ENCODE measurements around the gene LY6G5B. TPM values are rescaled to one million over a fixed set of nuclear protein-coding genes. Genes with fewer than 3 reads are reported as not detected.

LY6G5B gene
- total RNA-seq, 3 donors from 2014 or later, result 22.6 to 24.0 (median 22.9) TPM

- H3K9me3 Mint-ChIP-seq, result no peaks in the 10 kb centered on the region
- no peak overlapping the region for H3K4me3 Mint-ChIP-seq
- no peak for DNase-seq
- no peak for ATAC-seq
- peaks cover 16% of the 10 kb centered on the region for H3K36me3 Mint-ChIP-seq (ENCODE audit: insufficient read depth)
- H3K27me3 Mint-ChIP-seq (ENCODE audit: low read depth), result no peaks in the 10 kb centered on the region
- peaks cover 5% of the 10 kb centered on the region for H3K4me1 Mint-ChIP-seq (ENCODE audit: low read depth)
These were observed 18.3 kb downstream of the LY6G5B start for GRCh38 chr6:31687860-31688693.

- no peaks in the 10 kb centered on the region for H3K27me3 Mint-ChIP-seq (ENCODE audit: low read depth)
- no peaks in the 10 kb centered on the region for H3K9me3 Mint-ChIP-seq
- ATAC-seq, result peak; percentile 25 to 34
- H3K4me3 Mint-ChIP-seq, result no peak overlapping the region
- H3K36me3 Mint-ChIP-seq (ENCODE audit: insufficient read depth), result peaks cover 16% of the 10 kb centered on the region
- DNase-seq, result no peak
- H3K4me1 Mint-ChIP-seq (ENCODE audit: low read depth), result peaks cover 3% of the 10 kb centered on the region
These were observed 19.7 kb downstream of the LY6G5B start for GRCh38 chr6:31689249-31690110.

GRCh38 chr6:31690231-31691077 is 20.7 kb downstream of the LY6G5B start:
- Mint-ChIP-seq H3K27me3 (ENCODE audit: low read depth) (no peaks in the 10 kb centered on the region), H3K9me3 (no peaks in the 10 kb centered on the region), H3K36me3 (ENCODE audit: insufficient read depth) (peaks cover 22% of the 10 kb centered on the region), H3K4me1 (ENCODE audit: low read depth) (peaks cover 3% of the 10 kb centered on the region), H3K4me3 (no peak overlapping the region)
- ATAC-seq (no peak), DNase-seq (no peak)

GRCh38 chr6:31691078-31691463 is 21.3 kb downstream of the LY6G5B start:
- Mint-ChIP-seq H3K9me3 (no peaks in the 10 kb centered on the region), H3K36me3 (ENCODE audit: insufficient read depth) (peaks cover 19% of the 10 kb centered on the region), H3K4me3 (no peak overlapping the region), H3K27me3 (ENCODE audit: low read depth) (no peaks in the 10 kb centered on the region), H3K4me1 (ENCODE audit: low read depth) (peaks cover 3% of the 10 kb centered on the region)
- DNase-seq (no peak), ATAC-seq (no peak)

GRCh38 chr6:31691564-31692108 is 21.9 kb downstream of the LY6G5B start:
- Mint-ChIP-seq H3K4me3 (no peak overlapping the region), H3K9me3 (no peaks in the 10 kb centered on the region), H3K36me3 (ENCODE audit: insufficient read depth) (peaks cover 17% of the 10 kb centered on the region), H3K4me1 (ENCODE audit: low read depth) (peaks cover 3% of the 10 kb centered on the region), H3K27me3 (ENCODE audit: low read depth) (no peaks in the 10 kb centered on the region)
- no peak for DNase-seq
- no peak for ATAC-seq

- Mint-ChIP-seq H3K4me3 (no peak overlapping the region), H3K9me3 (no peaks in the 10 kb centered on the region), H3K4me1 (ENCODE audit: low read depth) (peaks cover 4% of the 10 kb centered on the region), H3K27me3 (ENCODE audit: low read depth) (no peaks in the 10 kb centered on the region), H3K36me3 (ENCODE audit: insufficient read depth) (peaks cover 21% of the 10 kb centered on the region)
- no peak for ATAC-seq
- DNase-seq, result no peak
These were observed 22.6 kb downstream of the LY6G5B start for GRCh38 chr6:31692353-31692752.

- DNase-seq (no peak), ATAC-seq (no peak)
- peaks cover 22% of the 10 kb centered on the region for H3K36me3 Mint-ChIP-seq (ENCODE audit: insufficient read depth)
- H3K27me3 Mint-ChIP-seq (ENCODE audit: low read depth), result no peaks in the 10 kb centered on the region
- peaks cover 10% of the 10 kb centered on the region for H3K4me1 Mint-ChIP-seq (ENCODE audit: low read depth)
- no peaks in the 10 kb centered on the region for H3K9me3 Mint-ChIP-seq
- H3K4me3 Mint-ChIP-seq, result no peak overlapping the region
These were observed 23.1 kb downstream of the LY6G5B start for GRCh38 chr6:31692886-31693285.

GRCh38 chr6:31693535-31693934 is 23.8 kb downstream of the LY6G5B start:
- Mint-ChIP-seq H3K27me3 (ENCODE audit: low read depth) (no peaks in the 10 kb centered on the region), H3K36me3 (ENCODE audit: insufficient read depth) (peaks cover 22% of the 10 kb centered on the region), H3K4me3 (no peak overlapping the region), H3K9me3 (no peaks in the 10 kb centered on the region), H3K4me1 (ENCODE audit: low read depth) (peaks cover 12% of the 10 kb centered on the region)
- DNase-seq (no peak), ATAC-seq (no peak)

GRCh38 chr6:31697555-31697954 is 27.8 kb downstream of the LY6G5B start:
- Mint-ChIP-seq H3K4me3 (no peak overlapping the region), H3K27me3 (ENCODE audit: low read depth) (no peaks in the 10 kb centered on the region), H3K36me3 (ENCODE audit: insufficient read depth) (peaks cover 19% of the 10 kb centered on the region), H3K9me3 (no peaks in the 10 kb centered on the region), H3K4me1 (ENCODE audit: low read depth) (peaks cover 28% of the 10 kb centered on the region)
- ATAC-seq (peak; percentile 23 to 35), DNase-seq (no peak)

- peaks cover 31% of the 10 kb centered on the region for H3K4me1 Mint-ChIP-seq (ENCODE audit: low read depth)
These were observed 31.1 kb downstream of the LY6G5B start for GRCh38 chr6:31700740-31701401.

GRCh38 chr6:31701666-31702404 is 32.1 kb downstream of the LY6G5B start:
- Mint-ChIP-seq H3K27me3 (ENCODE audit: low read depth) (no peaks in the 10 kb centered on the region), H3K36me3 (ENCODE audit: insufficient read depth) (peaks cover 10% of the 10 kb centered on the region), H3K9me3 (no peaks in the 10 kb centered on the region), H3K4me1 (ENCODE audit: low read depth) (peaks cover 31% of the 10 kb centered on the region), H3K4me3 (peak overlapping the region; percentile 99)
- ATAC-seq (no peak), DNase-seq (no peak)

More at GRCh38 chr6:31700740-31701401, 31.1 kb downstream of the LY6G5B start:
- DNase-seq, result no peak
- peaks cover 13% of the 10 kb centered on the region for H3K36me3 Mint-ChIP-seq (ENCODE audit: insufficient read depth)
- ATAC-seq, result no peak
- no peaks in the 10 kb centered on the region for H3K27me3 Mint-ChIP-seq (ENCODE audit: low read depth)
- H3K9me3 Mint-ChIP-seq, result no peaks in the 10 kb centered on the region
- peak overlapping the region; percentile 99 for H3K4me3 Mint-ChIP-seq

GRCh38 chr6:31702405-31702818 is 32.6 kb downstream of the LY6G5B start:
- ATAC-seq, result peak; percentile 25 to 47

More at GRCh38 chr6:31702405-31702818, 32.6 kb downstream of the LY6G5B start:
- H3K27me3 Mint-ChIP-seq (ENCODE audit: low read depth), result no peaks in the 10 kb centered on the region
- peak overlapping the region; percentile 99 for H3K4me3 Mint-ChIP-seq
- H3K9me3 Mint-ChIP-seq, result no peaks in the 10 kb centered on the region
- H3K36me3 Mint-ChIP-seq (ENCODE audit: insufficient read depth), result peaks cover 6% of the 10 kb centered on the region
- DNase-seq, result no peak
- peaks cover 29% of the 10 kb centered on the region for H3K4me1 Mint-ChIP-seq (ENCODE audit: low read depth)

All from activated T-cell treated with anti-CD3 and anti-CD28 coated beads, Interleukin-2, amount 50 U/mL, for 4 hours (primary cell).